ENCODE data around the gene ZNF277. TPM values are rescaled to one million over a fixed set of nuclear protein-coding genes. Genes with fewer than 3 reads are reported as not detected.

ZNF277 gene
- polyA plus RNA-seq, 1 donor, result 25.4 TPM

GRCh38 chr7:112184455-112184854 is 22.0 kb upstream of the ZNF277 start:
- no peak for DNase-seq (ENCODE audit: low read depth)

- DNase-seq (ENCODE audit: low read depth), result no peak
These were observed 21.3 kb upstream of the ZNF277 start for GRCh38 chr7:112185005-112185834.

- DNase-seq (ENCODE audit: low read depth), result no peak
These were observed 20.2 kb upstream of the ZNF277 start for GRCh38 chr7:112186300-112186699.

GRCh38 chr7:112188257-112188656 is 18.2 kb upstream of the ZNF277 start:
- no peak for DNase-seq (ENCODE audit: low read depth)

GRCh38 chr7:112189691-112190090 is 16.8 kb upstream of the ZNF277 start:
- DNase-seq (ENCODE audit: low read depth), result no peak

- DNase-seq (ENCODE audit: low read depth), result no peak
These were observed 16.4 kb upstream of the ZNF277 start for GRCh38 chr7:112190120-112190519.

GRCh38 chr7:112192236-112193154 is 14.0 kb upstream of the ZNF277 start:
- DNase-seq (ENCODE audit: low read depth), result no peak

- no peak for DNase-seq (ENCODE audit: low read depth)
These were observed 12.5 kb upstream of the ZNF277 start for GRCh38 chr7:112193915-112194502.

GRCh38 chr7:112195717-112196116 is 10.8 kb upstream of the ZNF277 start:
- DNase-seq (ENCODE audit: low read depth), result no peak

GRCh38 chr7:112197322-112197721 is 9.2 kb upstream of the ZNF277 start:
- no peak for DNase-seq (ENCODE audit: low read depth)

- no peak for DNase-seq (ENCODE audit: low read depth)
These were observed 7.3 kb upstream of the ZNF277 start for GRCh38 chr7:112199035-112199655.

GRCh38 chr7:112199672-112200071 is 6.8 kb upstream of the ZNF277 start:
- no peak for DNase-seq (ENCODE audit: low read depth)

GRCh38 chr7:112201411-112201810 is 5.1 kb upstream of the ZNF277 start:
- DNase-seq (ENCODE audit: low read depth), result no peak

GRCh38 chr7:112201839-112202238 is 4.7 kb upstream of the ZNF277 start:
- no peak for DNase-seq (ENCODE audit: low read depth)

- no peak for DNase-seq (ENCODE audit: low read depth)
These were observed 3.7 kb upstream of the ZNF277 start for GRCh38 chr7:112202816-112203215.

- DNase-seq (ENCODE audit: low read depth), result no peak
These were observed 3.1 kb upstream of the ZNF277 start for GRCh38 chr7:112203365-112203739.

GRCh38 chr7:112204499-112205342 is 1.8 kb upstream of the ZNF277 start:
- DNase-seq (ENCODE audit: low read depth), result no peak

- DNase-seq (ENCODE audit: low read depth), result no peak
These were observed 905 bp upstream of the ZNF277 start for GRCh38 chr7:112205343-112206237.

- no peak for DNase-seq (ENCODE audit: low read depth)
These were observed 597 bp downstream of the ZNF277 start for GRCh38 chr7:112206991-112207592.
